DOHH2 (cell line): ENCODE data around the gene MR1.

Source experiments
- CTCF ChIP-seq: fragments of 200-600 bp; sonication (generic); IDR thresholded peaks from one replicate; pipeline ENCODE4 v1.5.1; 2014; ENCODE audit warnings: antibody characterized with exemption, mild to moderate bottlenecking, low read depth, low read length; ENCODE audit not compliant: poor library complexity, severe bottlenecking
- EZH2phosphoT487 ChIP-seq: fragments of 200-600 bp; sonication (generic); IDR thresholded peaks from 2 replicates; pipeline ENCODE4 v1.6.1; 2017; ENCODE audit warnings: borderline replicate concordance, mild to moderate bottlenecking, antibody characterized with exemption, low read length, moderate library complexity, mixed read lengths

DNA sequence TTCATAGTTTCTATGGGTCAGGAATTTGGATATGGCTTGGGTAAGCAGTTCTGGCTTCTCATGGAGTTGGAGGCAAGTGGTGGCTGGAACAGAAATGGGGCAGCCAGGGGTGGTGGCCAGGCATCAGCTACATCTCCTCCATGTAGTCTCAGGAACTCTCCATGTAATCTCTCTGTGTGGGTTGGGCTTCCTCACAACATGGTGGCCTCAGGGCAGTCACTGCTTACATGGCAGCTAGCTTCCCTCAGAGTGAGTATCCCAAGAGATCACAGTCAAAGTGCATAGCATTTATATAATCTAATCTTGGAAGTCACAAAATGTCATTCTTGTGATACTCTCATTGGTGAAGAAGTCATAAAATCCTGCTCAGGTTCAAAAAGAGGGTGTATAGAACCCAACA is 25.7 kb downstream of the MR1 start:
- TF ChIP-seq CTCF (no peak), EZH2phosphoT487 (no peak)
